ENCODE results near the gene ITGAD.

Gene ITGAD

GRCh38 chr16:31427441-31428278 is 34.5 kb downstream of the ITGAD start:
- Histone ChIP-seq H3F3A (ENCODE audit: control insufficient read depth, insufficient read depth) (no peaks in the 10 kb centered on the region), H3K9me3 (ENCODE audit: control insufficient read depth, insufficient read depth, low read length) (no peaks in the 10 kb centered on the region), H3K27ac (ENCODE audit: low read depth, low read length) (no peak overlapping the region), H3K79me2 (ENCODE audit: control insufficient read depth, low read length) (no peaks in the 10 kb centered on the region), H3K27me3 (ENCODE audit: control insufficient read depth, low read length) (no peaks in the 10 kb centered on the region), H3K9me2 (replicated peaks; ENCODE audit: control insufficient read depth, low read length) (no peaks in the 10 kb centered on the region), H3K4me3 (ENCODE audit: low read length) (no peak overlapping the region), H3K36me3 (ENCODE audit: control insufficient read depth, low read length) (no peaks in the 10 kb centered on the region), H4K20me1 (ENCODE audit: control insufficient read depth, insufficient read depth, low read depth, low read length) (no peaks in the 10 kb centered on the region), H3K4me2 (ENCODE audit: low read length) (no peak overlapping the region), H3K4me1 (ENCODE audit: control insufficient read depth, low read length) (no peaks in the 10 kb centered on the region)
- no peak for TF ChIP-seq EZH2phosphoT487 (IDR thresholded peaks at IDR 0.05; ENCODE audit: borderline replicate concordance, low read length)
- TF ChIP-seq CTCF (IDR thresholded peaks at IDR 0.05; ENCODE audit: low read depth, low read length, poor library complexity, severe bottlenecking) = no peak

DNA sequence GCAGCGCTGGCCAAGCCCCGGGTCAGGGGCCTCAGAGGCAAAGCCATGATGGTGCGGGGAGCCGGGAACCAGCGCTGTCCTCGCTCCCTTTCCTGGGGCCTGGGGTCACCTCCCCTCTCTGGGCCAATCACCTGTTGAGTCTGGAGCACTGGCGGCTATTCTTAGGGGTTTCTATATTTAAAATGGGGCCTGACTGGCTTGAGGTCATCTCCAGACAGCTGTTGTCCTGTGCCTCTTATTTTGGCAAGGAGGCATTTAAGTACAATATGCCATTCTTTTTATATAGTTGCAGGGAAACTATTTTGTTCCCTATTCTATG is 35.1 kb downstream of the ITGAD start, which contains the start of gene COX6A2:
Gene COX6A2 (minus strand): TSS at position 82 of the 319 bp plus-strand sequence. CDS start 35 bp downstream, at position 47.
- H3K27me3 ChIP-seq (ENCODE audit: control insufficient read depth, low read length) = no peaks in the 10 kb centered on the region
- no peaks in the 10 kb centered on the region for H3K79me2 ChIP-seq (ENCODE audit: control insufficient read depth, low read length)
- no peak within 1 kb of the TSS for H3K4me3 ChIP-seq (ENCODE audit: low read length)
- H3K9me2 ChIP-seq (replicated peaks; ENCODE audit: control insufficient read depth, low read length) = no peaks in the 10 kb centered on the region
- no peaks in the 10 kb centered on the region for H3K36me3 ChIP-seq (ENCODE audit: control insufficient read depth, low read length)
- no peak within 1 kb of the TSS for H3K27ac ChIP-seq (ENCODE audit: low read depth, low read length)
- no peaks in the 10 kb centered on the region for H3K9me3 ChIP-seq (ENCODE audit: control insufficient read depth, insufficient read depth, low read length)
- H3K4me1 ChIP-seq (ENCODE audit: control insufficient read depth, low read length) = no peaks in the 10 kb centered on the region
- no peak for TF ChIP-seq CTCF (IDR thresholded peaks at IDR 0.05; ENCODE audit: low read depth, low read length, poor library complexity, severe bottlenecking)
- no peak for TF ChIP-seq EZH2phosphoT487 (IDR thresholded peaks at IDR 0.05; ENCODE audit: borderline replicate concordance, low read length)
- no peaks in the 10 kb centered on the region for H3F3A ChIP-seq (ENCODE audit: control insufficient read depth, insufficient read depth)
- H3K4me2 ChIP-seq (ENCODE audit: low read length) = no peak within 1 kb of the TSS
- H4K20me1 ChIP-seq (ENCODE audit: control insufficient read depth, insufficient read depth, low read depth, low read length) = no peaks in the 10 kb centered on the region

DNA sequence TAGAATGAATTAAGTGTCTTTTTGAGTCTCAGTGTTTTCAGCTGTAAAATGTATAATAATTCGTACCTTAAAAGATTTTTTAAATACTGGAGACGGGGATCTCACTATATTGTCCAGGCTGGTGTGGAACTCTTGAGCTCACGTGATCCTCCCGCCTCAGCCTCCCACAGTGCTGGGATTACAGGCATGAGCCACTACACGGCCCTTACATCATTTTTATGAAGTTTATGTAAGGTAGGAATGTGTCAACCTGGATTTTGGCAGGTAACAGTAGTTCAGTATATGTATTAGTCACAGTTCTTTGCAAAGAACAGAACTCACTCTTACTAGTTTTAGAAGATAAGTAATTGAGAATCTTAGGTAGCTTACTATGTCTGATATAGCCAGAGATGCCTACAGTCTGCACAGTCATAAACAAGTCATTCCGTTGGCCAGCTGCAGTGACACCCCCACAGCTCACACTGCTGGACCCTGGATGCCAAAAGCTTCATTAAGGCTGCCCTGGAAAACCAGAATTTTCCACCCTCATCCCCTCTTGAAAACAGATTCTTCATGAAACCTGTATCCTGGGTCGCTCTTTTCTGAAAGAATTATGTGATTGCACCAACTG is 35.6 kb downstream of the ITGAD start:
- Histone ChIP-seq H3K27ac (ENCODE audit: low read depth, low read length) (no peak overlapping the region), H3K36me3 (ENCODE audit: control insufficient read depth, low read length) (no peaks in the 10 kb centered on the region), H3K79me2 (ENCODE audit: control insufficient read depth, low read length) (no peaks in the 10 kb centered on the region), H3K4me1 (ENCODE audit: control insufficient read depth, low read length) (no peaks in the 10 kb centered on the region), H3K4me2 (ENCODE audit: low read length) (no peak overlapping the region), H4K20me1 (ENCODE audit: control insufficient read depth, insufficient read depth, low read depth, low read length) (no peaks in the 10 kb centered on the region), H3K4me3 (ENCODE audit: low read length) (no peak overlapping the region), H3F3A (ENCODE audit: control insufficient read depth, insufficient read depth) (no peaks in the 10 kb centered on the region), H3K9me2 (replicated peaks; ENCODE audit: control insufficient read depth, low read length) (no peaks in the 10 kb centered on the region), H3K9me3 (ENCODE audit: control insufficient read depth, insufficient read depth, low read length) (no peaks in the 10 kb centered on the region), H3K27me3 (ENCODE audit: control insufficient read depth, low read length) (no peaks in the 10 kb centered on the region)
- TF ChIP-seq EZH2phosphoT487 (IDR thresholded peaks at IDR 0.05; ENCODE audit: borderline replicate concordance, low read length) = no peak
- TF ChIP-seq CTCF (IDR thresholded peaks at IDR 0.05; ENCODE audit: low read depth, low read length, poor library complexity, severe bottlenecking) = no peak
